Loucy (cell line): ENCODE measurements around the gene ERVH48-1.
"Not testable (repeated sequence)": the region's sequence is repeated elsewhere in the genome, so short reads cannot be mapped to it uniquely, and the experiment has no call there.

ENCODE experiments used
- H2AFZ ChIP-seq: fragments of 200-600 bp; sonication (generic); 2 replicates; pipeline ENCODE4 v1.6.0; 2016; ENCODE audit warnings: antibody characterized with exemption, mild to moderate bottlenecking, low read length, moderate library complexity
- H3F3A ChIP-seq: fragments of 200-600 bp; 2 replicates; pipeline ENCODE4 v1.6.0; 2016; ENCODE audit warnings: antibody characterized with exemption, low read depth, mild to moderate bottlenecking
- H3K27me3 ChIP-seq: fragments of 200-600 bp; sonication (generic); 2 replicates; pipeline ENCODE4 v1.6.1; 2014; ENCODE audit warnings: low read length, mild to moderate bottlenecking; ENCODE audit not compliant: insufficient read depth, poor library complexity, severe bottlenecking
- H3K36me3 ChIP-seq: fragments of 200-600 bp; sonication (generic); 2 replicates; pipeline ENCODE4 v1.6.1; 2016; ENCODE audit warnings: low read length; ENCODE audit not compliant: insufficient read depth
- H3K4me1 ChIP-seq: fragments of 200-600 bp; sonication (generic); 2 replicates; pipeline ENCODE4 v1.5.1; 2014; ENCODE audit warnings: low read length, mild to moderate bottlenecking; ENCODE audit not compliant: insufficient read depth, poor library complexity, severe bottlenecking
- H3K4me2 ChIP-seq: fragments of 200-600 bp; sonication (generic); 2 replicates; pipeline ENCODE4 v1.6.0; 2014; ENCODE audit warnings: antibody characterized with exemption, low read length, low read depth, mild to moderate bottlenecking; ENCODE audit not compliant: poor library complexity, severe bottlenecking
- H3K4me3 ChIP-seq: fragments of 200-600 bp; sonication (generic); 2 replicates; pipeline ENCODE4 v1.5.1; 2014; ENCODE audit warnings: low read length, mild to moderate bottlenecking, mixed read lengths; ENCODE audit not compliant: poor library complexity, severe bottlenecking
- H3K79me2 ChIP-seq: fragments of 200-600 bp; sonication (generic); 2 replicates; pipeline ENCODE4 v1.6.1; 2014; ENCODE audit warnings: low read length; ENCODE audit not compliant: insufficient read depth
- H3K9ac ChIP-seq: fragments of 200-600 bp; sonication (generic); 2 replicates; pipeline ENCODE4 v1.6.0; 2014; ENCODE audit warnings: mild to moderate bottlenecking, low read depth, low read length, moderate library complexity; ENCODE audit not compliant: poor library complexity, severe bottlenecking
- H3K9me2 ChIP-seq: fragments of 200-600 bp; sonication (generic); replicated peaks from 2 replicates; pipeline ENCODE4 v1.6.1; 2016; ENCODE audit warnings: low read depth, low read length, mixed read lengths
- H3K9me3 ChIP-seq: fragments of 200-600 bp; sonication (generic); 2 replicates; pipeline ENCODE4 v1.6.1; 2014; ENCODE audit warnings: mild to moderate bottlenecking, antibody characterized with exemption, low read length, low read depth; ENCODE audit not compliant: insufficient read depth
- H4K20me1 ChIP-seq: fragments of 200-600 bp; sonication (generic); 2 replicates; pipeline ENCODE4 v1.6.0; 2014; ENCODE audit warnings: antibody characterized with exemption, low read length, mild to moderate bottlenecking; ENCODE audit not compliant: insufficient read depth, poor library complexity, severe bottlenecking
- EZH2phosphoT487 ChIP-seq: fragments of 200-600 bp; IDR thresholded peaks from 2 replicates; pipeline ENCODE4 v1.6.1; 2018; ENCODE audit warnings: antibody characterized with exemption, mild to moderate bottlenecking, moderate library complexity, borderline replicate concordance
- TF ChIP-seq, protein P1 (sequence below): fragments of 200-600 bp; sonication (generic); conservative IDR thresholded peaks from 2 replicates; pipeline ENCODE4 v1.5.1; 2014; ENCODE audit warnings: mild to moderate bottlenecking, antibody characterized with exemption, low read length

Gene ERVH48-1

DNA sequence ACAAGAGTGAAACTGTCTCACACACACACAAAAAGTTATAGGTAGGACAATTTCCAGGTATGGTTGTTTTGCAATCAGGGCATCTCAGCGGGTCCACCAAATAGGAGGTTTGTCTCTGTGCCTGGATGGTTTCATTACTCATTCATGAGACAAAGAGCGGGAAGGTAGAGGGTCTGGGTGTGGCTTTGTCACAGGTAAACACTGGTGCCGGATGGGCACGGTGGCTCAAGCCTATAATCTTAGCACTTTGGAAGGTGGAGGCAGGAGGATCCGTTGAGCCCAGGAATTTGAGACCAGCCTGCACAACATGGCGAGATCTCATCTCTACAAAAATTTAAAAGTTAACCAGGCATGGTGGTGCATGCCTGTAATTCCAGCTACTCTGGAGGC, 16.3 kb upstream of the ERVH48-1 start:
- Histone ChIP-seq H3K79me2 (no peaks in the 10 kb centered on the region), H3F3A (no peaks in the 10 kb centered on the region), H3K4me2 (no peak overlapping the region), H2AFZ (no peak overlapping the region), H3K4me1 (no peaks in the 10 kb centered on the region), H3K9ac (no peak overlapping the region), H3K36me3 (no peaks in the 10 kb centered on the region), H3K9me3 (no peaks in the 10 kb centered on the region), H4K20me1 (no peaks in the 10 kb centered on the region), H3K9me2 (no peaks in the 10 kb centered on the region), H3K27me3 (no peaks in the 10 kb centered on the region), H3K4me3 (no peak overlapping the region)
- TF ChIP-seq, protein P1, sequence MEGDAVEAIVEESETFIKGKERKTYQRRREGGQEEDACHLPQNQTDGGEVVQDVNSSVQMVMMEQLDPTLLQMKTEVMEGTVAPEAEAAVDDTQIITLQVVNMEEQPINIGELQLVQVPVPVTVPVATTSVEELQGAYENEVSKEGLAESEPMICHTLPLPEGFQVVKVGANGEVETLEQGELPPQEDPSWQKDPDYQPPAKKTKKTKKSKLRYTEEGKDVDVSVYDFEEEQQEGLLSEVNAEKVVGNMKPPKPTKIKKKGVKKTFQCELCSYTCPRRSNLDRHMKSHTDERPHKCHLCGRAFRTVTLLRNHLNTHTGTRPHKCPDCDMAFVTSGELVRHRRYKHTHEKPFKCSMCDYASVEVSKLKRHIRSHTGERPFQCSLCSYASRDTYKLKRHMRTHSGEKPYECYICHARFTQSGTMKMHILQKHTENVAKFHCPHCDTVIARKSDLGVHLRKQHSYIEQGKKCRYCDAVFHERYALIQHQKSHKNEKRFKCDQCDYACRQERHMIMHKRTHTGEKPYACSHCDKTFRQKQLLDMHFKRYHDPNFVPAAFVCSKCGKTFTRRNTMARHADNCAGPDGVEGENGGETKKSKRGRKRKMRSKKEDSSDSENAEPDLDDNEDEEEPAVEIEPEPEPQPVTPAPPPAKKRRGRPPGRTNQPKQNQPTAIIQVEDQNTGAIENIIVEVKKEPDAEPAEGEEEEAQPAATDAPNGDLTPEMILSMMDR: no peak
- TF ChIP-seq EZH2phosphoT487: no peak

DNA sequence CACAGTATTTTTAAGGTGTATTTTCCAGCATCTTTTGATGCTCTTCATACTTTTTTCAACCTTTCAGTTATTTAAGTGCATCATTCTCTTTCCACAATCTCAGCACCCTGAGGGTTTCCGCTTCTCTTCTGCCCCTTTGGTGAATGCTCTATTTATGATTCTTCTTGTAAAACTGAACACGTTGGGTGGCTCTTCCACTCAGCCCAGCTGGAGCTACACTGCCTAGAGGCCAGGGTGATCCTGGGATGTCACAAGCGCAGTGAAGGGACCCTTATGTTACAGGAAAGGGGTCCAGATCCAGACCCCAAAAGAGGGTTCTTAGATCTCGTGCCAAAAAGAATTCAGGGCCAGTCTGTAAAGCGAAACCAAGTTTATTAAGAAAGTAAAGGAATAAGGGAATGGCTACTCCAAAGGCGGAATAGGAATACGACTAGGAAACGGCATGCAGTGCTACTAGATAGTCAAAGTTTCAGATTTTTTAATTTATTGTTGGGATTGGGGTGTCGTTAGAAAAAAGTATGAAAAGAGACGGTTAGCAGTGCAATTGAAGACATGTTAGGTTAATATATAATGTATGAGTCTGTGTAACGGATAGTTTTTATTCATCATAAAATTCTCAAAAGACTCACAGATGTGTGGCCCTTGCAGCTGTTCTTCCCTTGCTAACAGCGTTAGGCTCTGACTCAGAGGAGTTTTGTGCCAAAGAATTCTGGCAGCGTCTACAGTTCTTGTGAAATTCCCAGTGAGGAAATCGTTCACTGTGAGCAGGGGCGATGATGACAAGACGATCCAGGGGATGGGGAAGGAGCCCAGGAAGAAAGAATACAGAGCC, 14.4 kb upstream of the ERVH48-1 start:
- no peaks in the 10 kb centered on the region for H3K9me2 ChIP-seq
- H4K20me1 ChIP-seq: no peaks in the 10 kb centered on the region
- H3K4me2 ChIP-seq: no peak overlapping the region
- no peaks in the 10 kb centered on the region for H3K4me1 ChIP-seq
- no peaks in the 10 kb centered on the region for H3K79me2 ChIP-seq
- no peak overlapping the region for H2AFZ ChIP-seq
- no peaks in the 10 kb centered on the region for H3K9me3 ChIP-seq
- no peaks in the 10 kb centered on the region for H3K27me3 ChIP-seq
- H3K9ac ChIP-seq: no peak overlapping the region
- TF ChIP-seq EZH2phosphoT487: no peak
- TF ChIP-seq, protein P1: no peak
- H3K4me3 ChIP-seq: no peak overlapping the region
- H3F3A ChIP-seq: no peaks in the 10 kb centered on the region
- H3K36me3 ChIP-seq: no peaks in the 10 kb centered on the region

DNA sequence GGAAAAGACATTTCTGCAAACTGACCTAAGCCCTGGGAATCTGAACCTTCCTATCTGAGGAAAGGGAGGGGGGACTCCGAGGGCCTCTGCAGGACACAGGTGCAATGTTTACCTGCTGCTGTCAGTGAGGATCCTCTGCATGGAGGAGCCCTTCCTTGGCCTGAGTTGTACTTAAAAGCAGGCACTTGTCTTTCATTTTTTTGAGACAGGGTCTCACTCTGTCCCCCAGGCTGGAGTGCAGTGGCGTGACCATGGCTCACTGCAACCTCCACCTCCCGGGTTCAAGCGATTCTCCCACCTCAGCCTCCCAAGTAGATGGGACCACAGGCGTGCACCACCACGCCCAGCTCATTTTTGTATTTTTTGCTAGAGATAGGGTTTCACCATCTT, 13.2 kb upstream of the ERVH48-1 start:
- not testable (repeated sequence) for H3K4me3 ChIP-seq, H3K9ac ChIP-seq, H3F3A ChIP-seq, H2AFZ ChIP-seq, H3K4me2 ChIP-seq, H3K79me2 ChIP-seq, H3K27me3 ChIP-seq, H3K9me3 ChIP-seq, H4K20me1 ChIP-seq, H3K4me1 ChIP-seq, H3K9me2 ChIP-seq, H3K36me3 ChIP-seq

DNA sequence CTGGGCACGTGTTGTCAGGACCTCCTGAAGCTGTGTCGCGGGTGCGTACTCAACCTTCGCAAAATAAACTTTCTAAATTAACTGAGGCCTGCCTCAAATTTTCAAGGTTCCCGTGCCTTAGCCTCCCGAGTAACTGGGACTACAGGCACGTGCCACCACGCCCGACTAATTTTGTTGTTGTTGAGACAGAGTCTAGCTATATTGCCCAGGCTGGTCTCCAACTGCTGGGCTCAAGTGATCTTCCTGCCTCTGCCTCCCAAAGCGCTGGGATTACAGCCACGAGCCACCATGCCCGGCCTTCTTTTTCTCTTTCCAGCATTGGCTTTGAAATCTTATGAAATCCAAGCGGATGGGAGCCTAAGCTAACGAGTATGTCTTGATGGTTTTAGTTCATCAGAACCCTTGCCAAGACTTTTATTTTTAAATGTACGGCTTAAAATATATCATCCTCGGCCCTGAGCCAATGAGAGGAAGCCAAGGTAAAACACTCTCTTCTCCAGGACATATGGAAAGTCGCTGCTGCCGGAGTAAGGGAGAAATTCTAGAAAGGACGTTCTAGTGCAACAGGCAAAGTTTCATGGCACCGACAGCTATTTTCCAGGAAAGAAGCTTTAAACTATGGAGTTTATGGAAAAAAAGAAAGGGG, 12.7 kb upstream of the ERVH48-1 start:
- Histone ChIP-seq H2AFZ (no peak overlapping the region), H3F3A (no peaks in the 10 kb centered on the region), H3K9ac (no peak overlapping the region), H3K9me2 (no peaks in the 10 kb centered on the region), H3K9me3 (no peaks in the 10 kb centered on the region), H3K4me3 (no peak overlapping the region), H3K27me3 (no peaks in the 10 kb centered on the region), H3K36me3 (no peaks in the 10 kb centered on the region), H4K20me1 (no peaks in the 10 kb centered on the region), H3K4me1 (no peaks in the 10 kb centered on the region), H3K4me2 (no peak overlapping the region), H3K79me2 (no peaks in the 10 kb centered on the region)
- TF ChIP-seq, protein P1: no peak
- no peak for TF ChIP-seq EZH2phosphoT487

DNA sequence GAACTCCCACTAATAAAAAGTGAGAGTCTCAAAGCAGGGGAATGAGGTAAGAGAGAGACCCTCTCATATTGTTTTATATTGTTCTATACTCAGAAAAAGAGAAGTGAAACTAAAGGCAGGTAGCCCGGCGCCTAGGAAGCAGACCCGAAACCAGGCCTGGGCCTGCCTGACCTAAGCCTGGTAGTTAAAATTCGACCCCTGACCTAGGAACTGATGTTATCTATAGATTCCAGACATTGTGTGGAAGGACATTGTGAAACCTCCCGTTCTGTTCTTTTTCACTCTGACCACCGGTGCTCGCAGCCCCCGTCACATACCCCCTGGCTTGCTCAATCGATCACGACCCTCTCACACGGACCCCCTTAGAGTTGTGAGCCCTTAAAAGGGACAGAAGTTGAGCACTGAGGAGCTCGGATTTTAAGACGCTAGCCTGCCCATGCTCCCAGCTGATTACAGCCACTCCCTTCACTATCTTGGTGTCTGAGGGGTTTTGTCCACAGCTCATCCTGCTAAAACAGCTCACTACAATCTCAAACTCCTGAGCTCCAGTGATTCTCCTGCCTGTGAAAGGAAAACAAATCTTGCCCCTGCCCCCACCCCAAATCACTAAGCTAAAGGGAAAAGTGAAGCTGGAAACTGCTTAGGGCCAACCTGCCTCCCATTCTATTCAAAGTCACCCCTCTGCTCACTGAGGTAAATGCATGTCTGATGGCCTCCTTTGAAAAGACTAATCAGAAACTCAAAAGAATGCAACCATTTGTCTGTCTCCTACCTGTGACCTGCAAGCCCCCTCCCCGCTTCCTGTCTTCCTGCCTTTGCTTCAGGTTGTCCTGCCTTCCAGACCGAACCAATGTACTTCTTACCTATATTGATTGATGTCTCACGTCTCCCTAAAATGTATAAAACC, 11.9 kb upstream of the ERVH48-1 start:
- H3K27me3 ChIP-seq, H3K4me2 ChIP-seq, H3K4me3 ChIP-seq, H3K9me3 ChIP-seq, H4K20me1 ChIP-seq, H3F3A ChIP-seq, H3K36me3 ChIP-seq, H3K9me2 ChIP-seq, H3K79me2 ChIP-seq, H2AFZ ChIP-seq, H3K9ac ChIP-seq, H3K4me1 ChIP-seq: not testable (repeated sequence)
